HL-60 (cell line): ENCODE data around the gene GLI3.

ENCODE experiments used
- DNase-seq, 2 experiments: peaks; one replicate each; pipeline ENCODE4 v3.0.0-alpha.2; 2010 to 2020; ENCODE audit warnings: low read depth in 1 of 2, low spot score in 1 of 2
- H3K27ac ChIP-seq: fragments of 250-450 bp; sonication (Bioruptor Pico); replicated peaks from 2 replicates; pipeline ENCODE4 v1.5.1; 2020; ENCODE audit warnings: mild to moderate bottlenecking, moderate library complexity
- H3K27me3 ChIP-seq: fragments of 250-450 bp; sonication (Bioruptor Pico); 2 replicates; pipeline ENCODE4 v1.5.1; 2021; ENCODE audit warnings: mild to moderate bottlenecking, moderate library complexity; ENCODE audit not compliant: insufficient read depth, poor library complexity, severe bottlenecking
- H3K4me3 ChIP-seq: replicated peaks from 2 replicates; pipeline ENCODE4 v1.5.1; 2011; ENCODE audit warnings: mild to moderate bottlenecking, control low read depth, low read length; ENCODE audit not compliant: insufficient read depth
- GABPA ChIP-seq: IDR thresholded peaks from 2 replicates; pipeline ENCODE4 v1.6.1; 2012; ENCODE audit warnings: low read depth
- POLR2AphosphoS5 ChIP-seq: IDR thresholded peaks from 2 replicates; pipeline ENCODE4 v1.6.1; 2012; ENCODE audit warnings: low read depth
- REST ChIP-seq: IDR thresholded peaks from 2 replicates; pipeline ENCODE4 v1.6.1; 2012; ENCODE audit warnings: low read depth; ENCODE audit not compliant: insufficient replicate concordance
- SPI1 ChIP-seq: IDR thresholded peaks from 2 replicates; pipeline ENCODE4 v1.6.1; 2012; ENCODE audit warnings: low read depth, mild to moderate bottlenecking, borderline replicate concordance
- TF ChIP-seq, protein P1 (sequence below): IDR thresholded peaks from one replicate; pipeline ENCODE4 v1.5.1; 2011; ENCODE audit warnings: low read length, control low read depth, inconsistent platforms; ENCODE audit not compliant: insufficient read depth

The GLI3 gene

GRCh38 chr7:42218248-42218647, 18.8 kb downstream of the GLI3 start:
- TF ChIP-seq REST = no peak
- no peak for TF ChIP-seq POLR2AphosphoS5
- TF ChIP-seq, protein P1, sequence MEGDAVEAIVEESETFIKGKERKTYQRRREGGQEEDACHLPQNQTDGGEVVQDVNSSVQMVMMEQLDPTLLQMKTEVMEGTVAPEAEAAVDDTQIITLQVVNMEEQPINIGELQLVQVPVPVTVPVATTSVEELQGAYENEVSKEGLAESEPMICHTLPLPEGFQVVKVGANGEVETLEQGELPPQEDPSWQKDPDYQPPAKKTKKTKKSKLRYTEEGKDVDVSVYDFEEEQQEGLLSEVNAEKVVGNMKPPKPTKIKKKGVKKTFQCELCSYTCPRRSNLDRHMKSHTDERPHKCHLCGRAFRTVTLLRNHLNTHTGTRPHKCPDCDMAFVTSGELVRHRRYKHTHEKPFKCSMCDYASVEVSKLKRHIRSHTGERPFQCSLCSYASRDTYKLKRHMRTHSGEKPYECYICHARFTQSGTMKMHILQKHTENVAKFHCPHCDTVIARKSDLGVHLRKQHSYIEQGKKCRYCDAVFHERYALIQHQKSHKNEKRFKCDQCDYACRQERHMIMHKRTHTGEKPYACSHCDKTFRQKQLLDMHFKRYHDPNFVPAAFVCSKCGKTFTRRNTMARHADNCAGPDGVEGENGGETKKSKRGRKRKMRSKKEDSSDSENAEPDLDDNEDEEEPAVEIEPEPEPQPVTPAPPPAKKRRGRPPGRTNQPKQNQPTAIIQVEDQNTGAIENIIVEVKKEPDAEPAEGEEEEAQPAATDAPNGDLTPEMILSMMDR = no peak
- no peak for TF ChIP-seq GABPA
- no peak for TF ChIP-seq SPI1

GRCh38 chr7:42217548-42217947, 19.5 kb downstream of the GLI3 start:
- no peak for DNase-seq
- no peak overlapping the region for H3K4me3 ChIP-seq
- no peak overlapping the region for H3K27ac ChIP-seq
- H3K27me3 ChIP-seq = no peaks in the 10 kb centered on the region
- TF ChIP-seq POLR2AphosphoS5 (no peak), REST (no peak)

More at GRCh38 chr7:42218248-42218647, 18.8 kb downstream of the GLI3 start:
- no peak overlapping the region for H3K4me3 ChIP-seq
- DNase-seq = no peak
- H3K27ac ChIP-seq = no peak overlapping the region
- no peaks in the 10 kb centered on the region for H3K27me3 ChIP-seq

DNA sequence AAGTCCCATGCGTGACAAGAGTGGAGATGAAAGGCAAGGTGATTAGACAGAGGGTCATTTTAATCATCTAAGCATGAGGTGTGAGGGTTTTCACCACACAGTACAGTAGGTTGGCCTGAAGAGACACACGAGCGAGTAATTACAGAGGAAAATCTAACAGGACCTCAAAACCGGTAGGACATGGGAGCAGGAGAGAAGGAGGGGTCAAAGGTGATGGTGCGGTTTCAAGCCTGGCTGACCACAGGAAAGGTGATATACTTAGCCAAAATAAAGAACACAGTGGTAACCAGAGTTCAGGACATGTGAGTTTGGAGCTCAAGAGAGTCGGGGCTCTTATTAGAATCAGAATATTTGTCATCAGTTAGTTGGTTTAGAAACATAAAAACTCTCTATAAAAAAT, 20.0 kb downstream of the GLI3 start:
- no peak overlapping the region for H3K27ac ChIP-seq
- H3K27me3 ChIP-seq = peaks cover under 1% of the 10 kb centered on the region
- no peak overlapping the region for H3K4me3 ChIP-seq
- no peak for DNase-seq
- TF ChIP-seq, protein P1 = no peak
- TF ChIP-seq GABPA (no peak), REST (no peak), SPI1 (no peak), POLR2AphosphoS5 (no peak)
